Measurements from ENCODE around the gene TLNRD1. TPM values are rescaled to one million over a fixed set of nuclear protein-coding genes. Genes with fewer than 3 reads are reported as not detected.

Gene TLNRD1
- polyA plus RNA-seq, 1 donor (not counting 4 experiments of a cell fraction or from before 2014, with no cell fraction given): 3.1 TPM

- Histone ChIP-seq H3K36me3 (ENCODE audit: control insufficient read depth in 2 of 2, extremely low read depth in 1 of 2, insufficient read depth in 2 of 2, low read length in 2 of 2) (no peaks in the 10 kb centered on the region), H3K4me1 (ENCODE audit: control insufficient read depth, extremely low read depth, insufficient read depth, low read length) (no peaks in the 10 kb centered on the region), H2AFZ (ENCODE audit: control insufficient read depth, low read length) (no peak overlapping the region), H3K9ac (ENCODE audit: control insufficient read depth, extremely low read depth, insufficient read depth, low read length) (no peak overlapping the region), H3K79me2 (ENCODE audit: control insufficient read depth, insufficient read depth, low read length) (no peaks in the 10 kb centered on the region), H3K9me1 (ENCODE audit: control insufficient read depth, extremely low read depth, insufficient read depth, low read length) (no peaks in the 10 kb centered on the region), H3K9me3 (ENCODE audit: control insufficient read depth, low read depth, low read length) (no peaks in the 10 kb centered on the region), H4K20me1 (ENCODE audit: control insufficient read depth, extremely low read depth, insufficient read depth, low read length) (no peaks in the 10 kb centered on the region), H3K4me2 (ENCODE audit: control insufficient read depth, extremely low read depth, insufficient read depth, low read depth, low read length) (no peak overlapping the region), H3K27ac (ENCODE audit: control insufficient read depth, insufficient read depth, low read length) (no peak overlapping the region), H3K27me3 (ENCODE audit: control insufficient read depth, extremely low read depth, insufficient read depth, low read length) (no peaks in the 10 kb centered on the region), H3K4me3 (ENCODE audit: control insufficient read depth in 2 of 3, extremely low read depth in 1 of 3, insufficient read depth in 2 of 3, low read depth in 1 of 3, low read length in 3 of 3) (no peak overlapping the region)
- TF ChIP-seq CTCF (optimal IDR thresholded peaks at IDR 0.05 in 1 of 3, IDR thresholded peaks at IDR 0.05 in 1 of 3, conservative IDR thresholded peaks at IDR 0.05 in 1 of 3; ENCODE audit: extremely low read depth in 1 of 3, insufficient read depth in 2 of 3, low read length in 3 of 3): no peak
- TF ChIP-seq EZH2 (IDR thresholded peaks at IDR 0.05; ENCODE audit: low read length): no peak
- FAIRE-seq (no peak), DNase-seq (ENCODE audit: low read depth, low spot score) (no peak)
- dilution Hi-C loops (cut with MboI; ENCODE audit: extremely low pct_ligation_motif_present, low sequenced_read_pairs): no loop called here
These were observed 49.1 kb downstream of the TLNRD1 start for GRCh38 chr15:81049835-81050234.

DNA sequence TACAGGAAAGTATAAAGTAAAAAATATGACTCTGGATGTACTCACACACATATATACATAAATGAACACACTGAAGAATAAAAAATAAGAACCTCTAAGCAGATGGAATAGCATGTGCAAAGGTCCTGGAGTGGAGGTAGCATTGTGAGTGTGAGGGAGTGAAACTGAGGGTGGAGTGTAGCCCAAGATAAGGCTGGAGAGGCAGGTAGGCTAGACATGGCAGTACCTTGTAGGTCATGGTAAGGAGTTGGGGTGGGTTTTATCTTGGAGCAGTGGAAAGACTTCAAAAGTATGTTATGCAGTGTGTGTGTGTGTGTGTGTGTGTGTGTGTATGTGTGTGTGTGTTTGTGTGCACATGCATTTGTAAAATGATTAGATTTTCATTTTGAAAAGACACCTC is 49.5 kb downstream of the TLNRD1 start:
- no peak overlapping the region for H3K4me3 ChIP-seq (ENCODE audit: control insufficient read depth in 2 of 3, extremely low read depth in 1 of 3, insufficient read depth in 2 of 3, low read depth in 1 of 3, low read length in 3 of 3)
- TF ChIP-seq EZH2 (IDR thresholded peaks at IDR 0.05; ENCODE audit: low read length): no peak
- TF ChIP-seq CTCF (optimal IDR thresholded peaks at IDR 0.05 in 1 of 3, IDR thresholded peaks at IDR 0.05 in 1 of 3, conservative IDR thresholded peaks at IDR 0.05 in 1 of 3; ENCODE audit: extremely low read depth in 1 of 3, insufficient read depth in 2 of 3, low read length in 3 of 3): no peak
- H3K27me3 ChIP-seq (ENCODE audit: control insufficient read depth, extremely low read depth, insufficient read depth, low read length): no peaks in the 10 kb centered on the region
- no peaks in the 10 kb centered on the region for H3K79me2 ChIP-seq (ENCODE audit: control insufficient read depth, insufficient read depth, low read length)
- no peak overlapping the region for H2AFZ ChIP-seq (ENCODE audit: control insufficient read depth, low read length)
- no peak for FAIRE-seq
- H3K4me2 ChIP-seq (ENCODE audit: control insufficient read depth, extremely low read depth, insufficient read depth, low read depth, low read length): no peak overlapping the region
- H3K9me3 ChIP-seq (ENCODE audit: control insufficient read depth, low read depth, low read length): no peaks in the 10 kb centered on the region
- dilution Hi-C loops (cut with MboI; ENCODE audit: extremely low pct_ligation_motif_present, low sequenced_read_pairs): no loop called here
- no peaks in the 10 kb centered on the region for H4K20me1 ChIP-seq (ENCODE audit: control insufficient read depth, extremely low read depth, insufficient read depth, low read length)
- no peaks in the 10 kb centered on the region for H3K4me1 ChIP-seq (ENCODE audit: control insufficient read depth, extremely low read depth, insufficient read depth, low read length)
- H3K9me1 ChIP-seq (ENCODE audit: control insufficient read depth, extremely low read depth, insufficient read depth, low read length): no peaks in the 10 kb centered on the region
- no peak overlapping the region for H3K27ac ChIP-seq (ENCODE audit: control insufficient read depth, insufficient read depth, low read length)
- no peak overlapping the region for H3K9ac ChIP-seq (ENCODE audit: control insufficient read depth, extremely low read depth, insufficient read depth, low read length)
- no peaks in the 10 kb centered on the region for H3K36me3 ChIP-seq (ENCODE audit: control insufficient read depth in 2 of 2, extremely low read depth in 1 of 2, insufficient read depth in 2 of 2, low read length in 2 of 2)
- no peak for DNase-seq (ENCODE audit: low read depth, low spot score)

All from keratinocyte (primary cell).